Activated naive CD4-positive, alpha-beta T cell treated with anti-CD3 and anti-CD28 coated beads for 36 hours (primary cell): ENCODE measurements around the gene SRCIN1. TPM values are rescaled to one million over a fixed set of nuclear protein-coding genes. Genes with fewer than 3 reads are reported as not detected.
"Not testable (repeated sequence)": the region's sequence is repeated elsewhere in the genome, so short reads cannot be mapped to it uniquely, and the experiment has no call there.

Experiments
- CTCF ChIA-PET: fragments of 350-600 bp; sonication (Branson Sonifier 250); formaldehyde crosslinking; loops from one replicate; lab custom pipeline; 2021; ENCODE audit warnings: antibody characterized with exemption; lab: Charles Lee
- DNase-seq: peaks from one replicate; pipeline ENCODE4 v3.0.0-alpha.2; 2020
- H3K27ac Mint-ChIP-seq: one replicate; pipeline ENCODE4 v1.8.0; 2021; ENCODE audit warnings: mild to moderate bottlenecking, mixed read lengths
- H3K27me3 Mint-ChIP-seq: one replicate; pipeline ENCODE4 v1.8.0; 2021; ENCODE audit warnings: low read depth, mixed read lengths
- H3K36me3 Mint-ChIP-seq: one replicate; pipeline ENCODE4 v1.8.0; 2021; ENCODE audit warnings: low read depth, mixed read lengths
- H3K4me1 Mint-ChIP-seq: one replicate; pipeline ENCODE4 v1.8.0; 2021; ENCODE audit warnings: low read depth, mixed read lengths
- H3K4me3 Mint-ChIP-seq: one replicate; pipeline ENCODE4 v1.8.0; 2021; ENCODE audit warnings: mild to moderate bottlenecking, moderate library complexity, mixed read lengths
- H3K9me3 Mint-ChIP-seq: one replicate; pipeline ENCODE4 v1.8.0; 2021; ENCODE audit warnings: mixed read lengths
- intact Hi-C: fragments of 100-400 bp; cut with micrococcal nuclease; formaldehyde crosslinking; loops from one replicate; pipeline ENCODE4 v1.15.1; 2023
- total RNA-seq, 2 experiments: library from RNA; stranded (reverse); gene quantifications; one replicate each; pipeline ENCODE4 v1.2.3, GENCODE V29; 2021

Gene SRCIN1
- total RNA-seq, 2 experiments from 2014 or later = 0.67 to 0.94 TPM

DNA sequence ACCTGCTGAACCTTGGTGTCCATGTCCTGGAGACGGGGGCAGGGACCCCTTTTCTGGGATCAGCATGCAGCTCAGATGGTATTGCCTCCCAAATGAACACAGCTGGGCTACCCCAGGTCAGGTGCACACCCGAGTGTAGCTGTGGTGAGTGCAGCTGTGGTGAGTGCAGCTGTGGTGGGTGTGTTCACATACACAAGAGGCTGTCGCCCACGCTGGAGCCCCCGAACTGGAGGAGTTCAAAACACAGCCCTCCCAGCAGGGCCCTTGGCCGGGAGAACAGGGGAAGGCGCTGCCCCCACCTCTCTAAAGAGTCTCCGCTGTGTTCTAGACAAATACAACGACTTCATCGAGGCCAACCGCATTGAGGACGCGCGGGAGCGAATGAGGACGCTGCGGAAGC is 116.0 kb downstream of the SRCIN1 start:
- H3K9me3 Mint-ChIP-seq, H3K27me3 Mint-ChIP-seq, H3K27ac Mint-ChIP-seq, H3K4me1 Mint-ChIP-seq, DNase-seq, H3K36me3 Mint-ChIP-seq, H3K4me3 Mint-ChIP-seq: not testable (repeated sequence)
- intact Hi-C loops = loop anchor here (5.0 kb wide), 1 partner anchor 137 kb away; the partner anchor contains the start of gene SOCS7
- CTCF ChIA-PET = interaction anchor here (0.8 to 1.4 kb wide), 2 partner anchors 67 to 118 kb away, joined by 3 to 4 read pairs; no protein-coding TSS in a partner anchor

DNA sequence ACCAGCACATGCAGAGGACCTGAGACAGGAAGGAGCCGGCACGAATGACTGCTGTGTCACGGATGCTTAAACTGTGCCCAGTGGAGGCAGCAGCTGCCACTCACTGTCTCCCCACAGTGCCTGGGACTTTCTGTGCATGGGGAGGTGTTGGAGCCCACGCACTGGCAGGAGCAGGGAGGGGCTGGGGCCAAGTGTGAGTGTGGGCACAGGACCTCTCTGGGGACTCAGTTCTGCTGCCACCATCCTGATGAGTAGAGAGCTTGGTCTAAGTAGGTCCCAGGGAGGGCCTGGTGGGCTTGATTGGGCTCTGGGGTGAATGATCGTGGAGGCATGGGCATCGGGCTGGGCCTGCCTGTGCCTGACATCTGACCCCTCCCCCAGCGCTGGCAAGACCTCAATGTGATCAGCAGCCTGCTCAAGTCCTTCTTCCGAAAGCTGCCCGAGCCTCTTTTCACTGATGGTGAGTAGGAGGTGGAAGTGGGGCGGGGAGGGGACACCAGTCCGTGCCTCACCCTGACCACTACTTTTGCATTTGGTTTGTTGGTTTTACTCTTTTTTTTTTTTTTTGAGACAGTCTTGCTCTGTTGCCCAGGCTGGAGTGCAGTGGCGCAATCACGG is 120.0 kb downstream of the SRCIN1 start:
- H3K4me3 Mint-ChIP-seq, H3K9me3 Mint-ChIP-seq, H3K27me3 Mint-ChIP-seq, H3K4me1 Mint-ChIP-seq, H3K27ac Mint-ChIP-seq, H3K36me3 Mint-ChIP-seq: not testable (repeated sequence)
- DNase-seq = peak; percentile 11
- CTCF ChIA-PET = interaction anchor here (0.6 to 1.8 kb wide), 8 partner anchors 24 to 1060 kb away, joined by 3 to 7 read pairs (median 4); no protein-coding TSS in a partner anchor
- intact Hi-C loops = loop anchor here (1.0 kb wide), 2 partner anchors 41 to 62 kb away; no protein-coding TSS in a partner anchor

DNA sequence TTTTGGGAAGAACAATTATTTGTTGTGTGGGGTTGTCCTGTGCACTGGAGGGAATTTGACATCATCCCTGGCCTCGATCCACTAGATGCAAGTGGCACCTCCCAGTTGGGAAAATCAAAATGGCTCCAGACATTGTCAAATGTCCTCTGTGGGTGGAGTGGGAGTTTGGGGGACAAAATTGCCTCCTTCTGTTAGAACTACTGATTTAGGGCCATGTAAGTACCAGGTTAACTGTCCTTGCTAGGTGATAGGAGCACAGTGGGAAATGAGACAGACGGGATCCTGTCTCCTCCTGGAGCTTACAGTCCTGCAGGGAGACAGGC is 120.6 kb downstream of the SRCIN1 start:
- CTCF ChIA-PET = interaction anchor here (1.1 to 2.6 kb wide), 6 partner anchors 27 to 136 kb away, joined by 3 to 7 read pairs (median 4); partner anchors contain the start of gene ARHGAP23
- Mint-ChIP-seq H3K4me3 (no peak overlapping the region), H3K9me3 (no peaks in the 10 kb centered on the region), H3K4me1 (no peaks in the 10 kb centered on the region), H3K27ac (no peak overlapping the region), H3K36me3 (no peaks in the 10 kb centered on the region), H3K27me3 (no peaks in the 10 kb centered on the region)
- intact Hi-C loops = loop anchor here (1.0 kb wide), 2 partner anchors 41 to 62 kb away; no protein-coding TSS in a partner anchor
- DNase-seq = no peak

DNA sequence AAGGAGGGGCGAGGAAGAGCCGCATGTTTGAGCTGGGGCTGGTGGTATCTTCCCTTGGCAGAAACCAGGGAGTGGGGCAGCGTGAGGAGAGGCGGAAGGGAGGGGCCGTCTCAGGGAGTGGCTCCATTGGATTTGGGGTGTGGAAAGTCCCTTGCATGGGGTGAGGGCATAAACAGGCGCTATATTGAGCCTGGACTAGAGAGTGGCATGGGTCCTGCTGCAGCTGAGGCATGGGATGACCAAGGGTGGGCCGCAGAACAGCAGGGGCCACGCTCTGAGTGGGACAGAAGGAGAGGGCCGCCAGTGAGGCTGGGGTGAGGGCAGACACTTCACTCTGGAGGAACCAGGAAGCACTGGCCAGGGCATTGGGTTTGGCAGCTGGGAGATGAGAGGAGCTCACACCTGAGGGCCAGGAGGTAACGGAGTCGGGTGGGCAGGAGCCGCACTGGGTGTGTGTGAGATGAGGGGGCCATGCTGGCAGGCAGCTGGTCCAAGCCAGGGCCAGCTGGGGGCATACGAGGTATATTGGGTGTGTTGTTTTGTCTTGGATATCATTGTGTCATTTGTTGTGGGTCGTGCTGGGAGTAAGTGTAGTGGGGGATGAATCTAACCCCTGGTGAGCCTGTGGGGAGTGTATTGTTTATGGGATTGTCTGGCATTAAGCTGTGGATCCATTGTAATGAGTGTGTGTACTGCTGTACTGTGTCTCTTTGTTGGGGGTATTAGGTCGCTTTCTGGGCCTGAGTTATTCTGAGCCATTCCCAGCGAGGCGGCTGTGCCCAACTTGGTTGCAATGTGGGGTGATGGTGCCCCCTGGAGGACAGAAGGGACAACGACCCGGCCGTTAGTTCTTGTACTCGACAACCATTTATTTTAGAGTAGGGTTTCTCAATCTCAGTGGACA is 121.3 kb downstream of the SRCIN1 start:
- DNase-seq = peak; percentile 84
- not testable (repeated sequence) for H3K36me3 Mint-ChIP-seq, H3K4me1 Mint-ChIP-seq, H3K27ac Mint-ChIP-seq, H3K27me3 Mint-ChIP-seq, H3K9me3 Mint-ChIP-seq, H3K4me3 Mint-ChIP-seq
- intact Hi-C loops = loop anchor here (1.0 kb wide), 2 partner anchors 40 to 61 kb away; no protein-coding TSS in a partner anchor
- CTCF ChIA-PET = interaction anchor here (0.7 to 2.6 kb wide), 7 partner anchors 12 to 230 kb away, joined by 3 to 7 read pairs (median 3); partner anchors contain the start of gene ARHGAP23

DNA sequence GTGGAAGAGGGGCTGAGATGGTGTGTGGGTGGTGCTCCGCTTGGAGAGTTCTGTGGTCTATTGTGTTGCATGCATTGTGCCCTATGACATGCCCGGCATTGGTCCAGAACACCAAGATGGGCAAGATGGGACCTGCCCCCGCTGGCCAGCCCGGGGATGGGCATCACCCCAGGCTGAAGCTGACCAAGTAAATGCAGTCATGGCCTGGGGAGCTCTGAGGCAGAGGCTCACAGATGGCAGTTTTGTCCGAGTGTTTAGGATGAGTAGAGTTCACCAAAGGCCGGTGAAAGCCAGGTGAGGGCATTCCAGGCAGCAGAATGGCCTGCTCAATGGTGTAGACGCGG is 123.1 kb downstream of the SRCIN1 start:
- H3K9me3 Mint-ChIP-seq, H3K27me3 Mint-ChIP-seq: not testable (repeated sequence)

DNA sequence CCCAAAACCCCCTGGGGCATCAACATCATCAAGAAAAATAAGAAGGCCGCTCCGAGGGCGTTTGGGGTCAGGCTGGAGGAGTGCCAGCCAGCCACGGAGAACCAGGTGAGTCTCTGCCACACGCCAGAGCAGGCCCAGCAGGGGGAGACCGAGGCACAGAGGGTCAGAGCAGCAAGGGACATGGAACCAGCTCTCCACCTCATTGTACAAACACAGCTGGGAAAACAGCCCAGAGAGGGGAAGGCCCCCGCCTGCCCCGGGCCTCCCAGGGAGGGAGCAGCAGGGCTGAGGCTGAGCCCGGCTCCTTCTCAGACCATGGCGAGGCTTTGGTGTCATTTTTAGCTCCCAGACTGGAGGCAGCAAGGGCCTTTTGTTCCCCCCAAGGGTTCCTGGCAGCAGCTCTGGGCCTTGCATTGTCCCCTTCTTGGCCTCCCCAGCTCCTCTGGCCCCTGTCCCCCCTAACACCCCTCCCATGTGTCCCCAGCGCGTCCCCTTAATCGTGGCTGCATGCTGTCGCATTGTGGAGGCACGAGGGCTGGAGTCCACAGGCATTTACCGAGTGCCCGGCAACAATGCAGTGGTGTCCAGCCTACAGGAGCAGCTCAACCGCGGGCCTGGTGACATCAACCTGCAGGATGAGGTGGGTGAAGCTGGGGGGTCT is 123.6 kb downstream of the SRCIN1 start:
- intact Hi-C loops, H3K27ac Mint-ChIP-seq, H3K27me3 Mint-ChIP-seq, DNase-seq, H3K4me3 Mint-ChIP-seq, H3K9me3 Mint-ChIP-seq, H3K36me3 Mint-ChIP-seq, H3K4me1 Mint-ChIP-seq: not testable (repeated sequence)
- CTCF ChIA-PET = interaction anchor here (0.5 to 1.6 kb wide), 5 partner anchors 20 to 1141 kb away, joined by 3 to 6 read pairs (median 3); no protein-coding TSS in a partner anchor

More for the DNA sequence above, 123.1 kb downstream of the SRCIN1 start:
- H3K27ac Mint-ChIP-seq, H3K4me3 Mint-ChIP-seq, H3K4me1 Mint-ChIP-seq, DNase-seq, H3K36me3 Mint-ChIP-seq, intact Hi-C loops: not testable (repeated sequence)
- CTCF ChIA-PET = interaction anchor here (0.6 to 2.6 kb wide), 4 partner anchors 20 to 123 kb away, joined by 3 to 6 read pairs (median 4); no protein-coding TSS in a partner anchor

Other genes starting within 250 kb of the SRCIN1 start
- 1 to 10 TPM in 1 of 2 experiments, under 1 TPM in 1; 0.52 to 1.0 TPM for gene ARHGAP23, start 177.5 kb downstream of the SRCIN1 start, total RNA-seq
- gene EPOP, start 69.0 kb upstream of the SRCIN1 start, total RNA-seq = 10 to 100 TPM; 17.6 to 19.2 TPM
- 100 to 1,000 TPM; 170 to 177 TPM for gene MLLT6, start 99.3 kb upstream of the SRCIN1 start, total RNA-seq
- gene CISD3, start 124.4 kb upstream of the SRCIN1 start, total RNA-seq = 10 to 100 TPM; 35.1 to 35.8 TPM
- 1 to 10 TPM; 1.2 TPM for gene PCGF2, start 142.4 kb upstream of the SRCIN1 start, total RNA-seq
- 100 to 1,000 TPM; 368 to 369 TPM for gene PSMB3, start 146.8 kb upstream of the SRCIN1 start, total RNA-seq
- gene PIP4K2B, start 193.6 kb upstream of the SRCIN1 start, total RNA-seq = 10 to 100 TPM; 30.1 to 33.4 TPM
- gene CWC25, start 219.4 kb upstream of the SRCIN1 start, total RNA-seq = 10 to 100 TPM; 18.6 to 21.9 TPM
- gene RPL23, start 247.8 kb upstream of the SRCIN1 start, total RNA-seq = 1,000 to 10,000 TPM; 2,241 to 2,332 TPM